ENCODE results near the gene THAP7.

- TF ChIP-seq CTCF (IDR thresholded peaks at IDR 0.05) (no peak), POLR2A (IDR thresholded peaks at IDR 0.05) (no peak)
These were observed 28.1 kb upstream of the THAP7 start for GRCh38 chr22:21030032-21030431.
